Measurements from ENCODE around the gene ARHGAP15. TPM values are rescaled to one million over a fixed set of nuclear protein-coding genes. Genes with fewer than 3 reads are reported as not detected.

ARHGAP15 gene
- total RNA-seq, 1 experiment from 2014 or later, result 0.42 TPM

GRCh38 chr2:143383016-143383415 is 253.8 kb downstream of the ARHGAP15 start (continued):
- TF ChIP-seq ZFX (IDR thresholded peaks at IDR 0.05) (no peak), POLR2AphosphoS5 (IDR thresholded peaks at IDR 0.05; ENCODE audit: low read depth, low read length) (no peak)

- ChIA-PET RAD21 (ENCODE audit: low non-redundant PET in 1 of 2, low total read pairs in 2 of 2, uncharacterized antibody in 2 of 2, unreplicated experiment in 2 of 2) (no interaction called here), CTCF (no interaction called here), POLR2A (no interaction called here)
- no peak overlapping the region for H3K4me2 ChIP-seq (ENCODE audit: low read length)
- BruUV-seq (replicated peaks), result no TSS peak
- no peak for DNase-seq (ENCODE audit: low read depth, low spot score)
- H3K4me3 ChIP-seq (replicated peaks in 1 of 2; ENCODE audit: low read depth in 1 of 2, low read length in 2 of 2), result no peak overlapping the region
- no peaks in the 10 kb centered on the region for H3K79me2 ChIP-seq (ENCODE audit: insufficient read depth, low read length)
- H2AFZ ChIP-seq (ENCODE audit: low read depth, low read length, poor library complexity, severe bottlenecking), result no peak overlapping the region
- H3K9me3 ChIP-seq (ENCODE audit: control insufficient read depth in 1 of 2, insufficient read depth in 1 of 2, low read depth in 1 of 2, low read length in 2 of 2), result no peaks in the 10 kb centered on the region
- intact Hi-C loops (cut with micrococcal nuclease), result no loop called here
- TF ChIP-seq REST (IDR thresholded peaks at IDR 0.05; ENCODE audit: low read depth) (no peak), SIN3A (IDR thresholded peaks at IDR 0.05; ENCODE audit: low read depth) (no peak), YY1 (IDR thresholded peaks at IDR 0.05; ENCODE audit: extremely low read depth, insufficient replicate concordance, low read depth, low read length) (no peak), ATF3 (IDR thresholded peaks at IDR 0.05) (no peak), FOSL1 (IDR thresholded peaks at IDR 0.05; ENCODE audit: low read depth) (no peak), EZH2phosphoT487 (IDR thresholded peaks at IDR 0.05; ENCODE audit: borderline replicate concordance) (no peak), SP1 (IDR thresholded peaks at IDR 0.05; ENCODE audit: low read depth) (no peak), ELF1 (IDR thresholded peaks at IDR 0.05; ENCODE audit: borderline replicate concordance, low read depth) (no peak), CBX3 (IDR thresholded peaks at IDR 0.05; ENCODE audit: low read depth) (no peak), TCF7L2 (IDR thresholded peaks at IDR 0.05; ENCODE audit: borderline replicate concordance, extremely low read depth, insufficient read depth, insufficient read length) (no peak), CEBPB (IDR thresholded peaks at IDR 0.05; ENCODE audit: low read depth) (no peak), MAX (IDR thresholded peaks at IDR 0.05) (no peak), JUND (IDR thresholded peaks at IDR 0.05) (no peak), POLR2A (IDR thresholded peaks at IDR 0.05; ENCODE audit: borderline replicate concordance, extremely low read depth, insufficient read depth, insufficient read length) (no peak), RAD21 (IDR thresholded peaks at IDR 0.05; ENCODE audit: low read depth) (no peak)
- no peaks in the 10 kb centered on the region for H3K4me1 ChIP-seq (ENCODE audit: control insufficient read depth in 1 of 2, insufficient read depth in 2 of 2, low read length in 2 of 2)
- no peak for ATAC-seq
- H3K36me3 ChIP-seq (ENCODE audit: control insufficient read depth in 1 of 2, insufficient read depth in 2 of 2, low read length in 2 of 2), result no peaks in the 10 kb centered on the region
- H3K9me2 ChIP-seq (ENCODE audit: insufficient read depth), result no peaks in the 10 kb centered on the region
- no peak overlapping the region for H3K27ac ChIP-seq (ENCODE audit: low read depth, low read length)
- H4K20me1 ChIP-seq (ENCODE audit: insufficient read depth), result no peaks in the 10 kb centered on the region
- peaks cover 6% of the 10 kb centered on the region; the same call in 1 of the 2 replicates for H3K27me3 ChIP-seq (ENCODE audit: insufficient read depth, low read length)
- no peak overlapping the region for H3K9ac ChIP-seq (ENCODE audit: low read length)
Measured at GRCh38 chr2:143384111-143384510, 254.9 kb downstream of the ARHGAP15 start.
